SK-N-SH treated with all-trans-retinoic acid at 6 μM for 48 hours (cell line): ENCODE data around the gene PKIG.
A peak's percentile ranks its signal among the peaks of the same experiment; 100 is the strongest.

Source experiments
- ATAC-seq: fragments of 200-7000 bp; cut with Tn5 transposase; 3 replicates; pipeline ENCODE4 v1.9.1; 2020; ENCODE audit warnings: mild to moderate bottlenecking, moderate library complexity
- ARNTL ChIP-seq: fragments of 450-650 bp; formaldehyde crosslinking; IDR thresholded peaks from 2 replicates; pipeline ENCODE4 v1.5.0; 2020; ENCODE audit warnings: low read depth, mild to moderate bottlenecking, moderate library complexity, borderline replicate concordance
- BACH2 ChIP-seq: fragments of 250-450 bp; sonication (Bioruptor Pico); IDR thresholded peaks from 2 replicates; pipeline ENCODE4 v1.9.0; 2021; ENCODE audit warnings: mild to moderate bottlenecking, borderline replicate concordance
- ESRRG ChIP-seq: fragments of 250-450 bp; sonication (Bioruptor Pico); IDR thresholded peaks from 2 replicates; pipeline ENCODE4 v1.6.1; 2021; ENCODE audit warnings: mild to moderate bottlenecking
- GLIS3 ChIP-seq: fragments of 250-450 bp; sonication (Bioruptor Pico); IDR thresholded peaks from 2 replicates; pipeline ENCODE4 v1.5.0; 2020; ENCODE audit warnings: mild to moderate bottlenecking, moderate library complexity
- ISL1 ChIP-seq: fragments of 250-450 bp; sonication (Bioruptor Pico); IDR thresholded peaks from 2 replicates; pipeline ENCODE4 v2.1.2; 2022; ENCODE audit warnings: mild to moderate bottlenecking, moderate library complexity
- OSR1 ChIP-seq: fragments of 250-450 bp; sonication (Bioruptor Pico); IDR thresholded peaks from 2 replicates; pipeline ENCODE4 v1.8.0; 2022; ENCODE audit warnings: moderate library complexity, mild to moderate bottlenecking, inconsistent platforms
- PPARA ChIP-seq: fragments of 250-450 bp; sonication (Bioruptor Pico); IDR thresholded peaks from 2 replicates; pipeline ENCODE4 v1.5.0; 2020; ENCODE audit warnings: mild to moderate bottlenecking, borderline replicate concordance
- RARB ChIP-seq: fragments of 250-450 bp; sonication (Bioruptor Pico); IDR thresholded peaks from 2 replicates; pipeline ENCODE4 v1.8.0; 2021; ENCODE audit warnings: mild to moderate bottlenecking, moderate library complexity
- SNAI2 ChIP-seq: fragments of 250-450 bp; sonication (Bioruptor Pico); IDR thresholded peaks from 2 replicates; pipeline ENCODE4 v1.5.0; 2020; ENCODE audit warnings: mild to moderate bottlenecking, moderate library complexity
- TCF4 ChIP-seq: fragments of 250-450 bp; sonication (Bioruptor Pico); IDR thresholded peaks from 2 replicates; pipeline ENCODE4 v1.8.0; 2021; ENCODE audit warnings: mild to moderate bottlenecking, moderate library complexity, borderline replicate concordance
- TOX ChIP-seq: fragments of 250-450 bp; sonication (Bioruptor Pico); IDR thresholded peaks from 2 replicates; pipeline ENCODE4 v1.8.0; 2021; ENCODE audit warnings: mild to moderate bottlenecking, moderate library complexity, borderline replicate concordance
- ZC3H10 ChIP-seq: fragments of 250-450 bp; sonication (Bioruptor Pico); IDR thresholded peaks from 2 replicates; pipeline ENCODE4 v1.5.1; 2021; ENCODE audit warnings: mild to moderate bottlenecking, moderate library complexity
- ZFP3 ChIP-seq: fragments of 250-450 bp; sonication (Bioruptor Pico); IDR thresholded peaks from 2 replicates; pipeline ENCODE4 v1.5.0; 2020; ENCODE audit warnings: mild to moderate bottlenecking, moderate library complexity
- ZFP30 ChIP-seq: fragments of 450-650 bp; formaldehyde crosslinking; IDR thresholded peaks from 2 replicates; pipeline ENCODE4 v1.5.0; 2022; ENCODE audit warnings: mild to moderate bottlenecking, moderate library complexity
- ZNF565 ChIP-seq: fragments of 450-650 bp; formaldehyde crosslinking; conservative IDR thresholded peaks from 2 replicates; pipeline ENCODE4 v1.5.0; 2020; ENCODE audit warnings: low read depth, mild to moderate bottlenecking, moderate library complexity
- ZNF70 ChIP-seq: fragments of 450-650 bp; formaldehyde crosslinking; IDR thresholded peaks from 2 replicates; pipeline ENCODE4 v1.5.0; 2020; ENCODE audit warnings: mild to moderate bottlenecking, moderate library complexity
- ZNF8 ChIP-seq: fragments of 450-650 bp; formaldehyde crosslinking; IDR thresholded peaks from 2 replicates; pipeline ENCODE4 v1.5.0; 2020; ENCODE audit warnings: mild to moderate bottlenecking, moderate library complexity
- TF ChIP-seq, protein P1 (sequence below): fragments of 250-450 bp; sonication (Bioruptor Pico); IDR thresholded peaks from 2 replicates; pipeline ENCODE4 v1.5.1; 2021; ENCODE audit warnings: mild to moderate bottlenecking, moderate library complexity
- TF ChIP-seq, protein P2 (sequence below): fragments of 250-450 bp; sonication (Bioruptor Pico); IDR thresholded peaks from 2 replicates; pipeline ENCODE4 v1.8.0; 2021; ENCODE audit warnings: low read depth, mild to moderate bottlenecking, moderate library complexity, borderline replicate concordance
- TF ChIP-seq, protein P3 (sequence below): fragments of 250-450 bp; sonication (Bioruptor Pico); IDR thresholded peaks from 2 replicates; pipeline ENCODE4 v1.5.1; 2020; ENCODE audit warnings: low read depth, mild to moderate bottlenecking, moderate library complexity
- TF ChIP-seq, protein P4 (sequence below): fragments of 250-450 bp; sonication (Bioruptor Pico); IDR thresholded peaks from 2 replicates; pipeline ENCODE4 v1.8.0; 2020; ENCODE audit warnings: mild to moderate bottlenecking, moderate library complexity, borderline replicate concordance
- TF ChIP-seq, protein P5 (sequence below): fragments of 250-450 bp; sonication (Bioruptor Pico); IDR thresholded peaks from 2 replicates; pipeline ENCODE4 v1.5.0; 2020; ENCODE audit warnings: mild to moderate bottlenecking, moderate library complexity

Gene PKIG

DNA sequence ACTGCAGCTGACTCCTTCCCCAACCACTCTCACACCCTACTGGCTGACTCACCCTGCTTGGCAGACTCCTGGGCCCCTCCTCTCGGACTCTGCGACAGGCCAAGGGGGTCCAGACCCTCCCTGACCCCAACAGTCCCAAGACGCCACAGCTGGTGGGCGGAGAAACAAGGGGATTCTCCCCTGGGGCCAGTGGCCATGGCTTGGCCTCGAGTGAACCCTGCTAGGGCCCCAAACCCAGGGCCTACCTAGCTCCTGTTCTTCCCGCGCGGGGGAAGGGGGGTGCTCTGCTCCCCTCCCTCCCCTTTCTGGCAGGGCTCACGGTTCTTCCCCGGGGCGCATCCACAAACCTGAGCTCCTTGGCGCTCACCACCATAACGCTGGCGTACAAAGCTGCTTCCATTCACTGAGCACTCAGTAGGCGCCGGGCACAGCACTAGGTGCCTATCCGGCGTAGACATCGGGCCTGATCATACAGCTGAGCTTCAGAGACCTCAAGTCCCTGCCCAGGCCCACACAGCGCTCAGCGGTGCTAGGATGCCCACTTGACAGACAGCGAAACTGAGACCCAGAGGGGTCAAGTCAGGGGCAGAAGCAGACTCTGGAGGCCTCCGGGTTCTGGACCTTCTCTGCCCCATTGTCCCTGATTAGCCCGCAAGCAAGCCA, 68.5 kb downstream of the PKIG start:
- TF ChIP-seq ESRRG (CRISPR knock-in tag) (no peak), ISL1 (CRISPR knock-in tag) (no peak), ZFP30 (no peak; the same call in 1 of the 2 replicates), TOX (no peak), ARNTL (no peak), ZFP3 (CRISPR knock-in tag) (no peak), GLIS3 (CRISPR knock-in tag) (no peak), ZNF8 (CRISPR knock-in tag) (no peak), ZC3H10 (CRISPR knock-in tag) (no peak), PPARA (CRISPR knock-in tag) (no peak), TCF4 (CRISPR knock-in tag) (no peak), ZNF565 (CRISPR knock-in tag) (no peak), SNAI2 (CRISPR knock-in tag) (no peak), RARB (CRISPR knock-in tag) (no peak)
- TF ChIP-seq, protein P1, sequence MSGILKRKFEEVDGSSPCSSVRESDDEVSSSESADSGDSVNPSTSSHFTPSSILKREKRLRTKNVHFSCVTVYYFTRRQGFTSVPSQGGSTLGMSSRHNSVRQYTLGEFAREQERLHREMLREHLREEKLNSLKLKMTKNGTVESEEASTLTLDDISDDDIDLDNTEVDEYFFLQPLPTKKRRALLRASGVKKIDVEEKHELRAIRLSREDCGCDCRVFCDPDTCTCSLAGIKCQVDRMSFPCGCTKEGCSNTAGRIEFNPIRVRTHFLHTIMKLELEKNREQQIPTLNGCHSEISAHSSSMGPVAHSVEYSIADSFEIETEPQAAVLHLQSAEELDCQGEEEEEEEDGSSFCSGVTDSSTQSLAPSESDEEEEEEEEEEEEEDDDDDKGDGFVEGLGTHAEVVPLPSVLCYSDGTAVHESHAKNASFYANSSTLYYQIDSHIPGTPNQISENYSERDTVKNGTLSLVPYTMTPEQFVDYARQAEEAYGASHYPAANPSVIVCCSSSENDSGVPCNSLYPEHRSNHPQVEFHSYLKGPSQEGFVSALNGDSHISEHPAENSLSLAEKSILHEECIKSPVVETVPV = no peak
- TF ChIP-seq, protein P2, sequence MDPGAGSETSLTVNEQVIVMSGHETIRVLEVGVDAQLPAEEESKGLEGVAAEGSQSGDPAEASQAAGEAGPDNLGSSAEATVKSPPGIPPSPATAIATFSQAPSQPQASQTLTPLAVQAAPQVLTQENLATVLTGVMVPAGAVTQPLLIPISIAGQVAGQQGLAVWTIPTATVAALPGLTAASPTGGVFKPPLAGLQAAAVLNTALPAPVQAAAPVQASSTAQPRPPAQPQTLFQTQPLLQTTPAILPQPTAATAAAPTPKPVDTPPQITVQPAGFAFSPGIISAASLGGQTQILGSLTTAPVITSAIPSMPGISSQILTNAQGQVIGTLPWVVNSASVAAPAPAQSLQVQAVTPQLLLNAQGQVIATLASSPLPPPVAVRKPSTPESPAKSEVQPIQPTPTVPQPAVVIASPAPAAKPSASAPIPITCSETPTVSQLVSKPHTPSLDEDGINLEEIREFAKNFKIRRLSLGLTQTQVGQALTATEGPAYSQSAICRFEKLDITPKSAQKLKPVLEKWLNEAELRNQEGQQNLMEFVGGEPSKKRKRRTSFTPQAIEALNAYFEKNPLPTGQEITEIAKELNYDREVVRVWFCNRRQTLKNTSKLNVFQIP = no peak
- TF ChIP-seq, protein P3, sequence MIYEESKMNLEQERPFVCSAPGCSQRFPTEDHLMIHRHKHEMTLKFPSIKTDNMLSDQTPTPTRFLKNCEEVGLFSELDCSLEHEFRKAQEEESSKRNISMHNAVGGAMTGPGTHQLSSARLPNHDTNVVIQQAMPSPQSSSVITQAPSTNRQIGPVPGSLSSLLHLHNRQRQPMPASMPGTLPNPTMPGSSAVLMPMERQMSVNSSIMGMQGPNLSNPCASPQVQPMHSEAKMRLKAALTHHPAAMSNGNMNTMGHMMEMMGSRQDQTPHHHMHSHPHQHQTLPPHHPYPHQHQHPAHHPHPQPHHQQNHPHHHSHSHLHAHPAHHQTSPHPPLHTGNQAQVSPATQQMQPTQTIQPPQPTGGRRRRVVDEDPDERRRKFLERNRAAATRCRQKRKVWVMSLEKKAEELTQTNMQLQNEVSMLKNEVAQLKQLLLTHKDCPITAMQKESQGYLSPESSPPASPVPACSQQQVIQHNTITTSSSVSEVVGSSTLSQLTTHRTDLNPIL (CRISPR knock-in tag) = no peak
- TF ChIP-seq, protein P4, sequence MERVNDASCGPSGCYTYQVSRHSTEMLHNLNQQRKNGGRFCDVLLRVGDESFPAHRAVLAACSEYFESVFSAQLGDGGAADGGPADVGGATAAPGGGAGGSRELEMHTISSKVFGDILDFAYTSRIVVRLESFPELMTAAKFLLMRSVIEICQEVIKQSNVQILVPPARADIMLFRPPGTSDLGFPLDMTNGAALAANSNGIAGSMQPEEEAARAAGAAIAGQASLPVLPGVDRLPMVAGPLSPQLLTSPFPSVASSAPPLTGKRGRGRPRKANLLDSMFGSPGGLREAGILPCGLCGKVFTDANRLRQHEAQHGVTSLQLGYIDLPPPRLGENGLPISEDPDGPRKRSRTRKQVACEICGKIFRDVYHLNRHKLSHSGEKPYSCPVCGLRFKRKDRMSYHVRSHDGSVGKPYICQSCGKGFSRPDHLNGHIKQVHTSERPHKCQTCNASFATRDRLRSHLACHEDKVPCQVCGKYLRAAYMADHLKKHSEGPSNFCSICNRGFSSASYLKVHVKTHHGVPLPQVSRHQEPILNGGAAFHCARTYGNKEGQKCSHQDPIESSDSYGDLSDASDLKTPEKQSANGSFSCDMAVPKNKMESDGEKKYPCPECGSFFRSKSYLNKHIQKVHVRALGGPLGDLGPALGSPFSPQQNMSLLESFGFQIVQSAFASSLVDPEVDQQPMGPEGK (CRISPR knock-in tag) = no peak
- no peak for ATAC-seq

DNA sequence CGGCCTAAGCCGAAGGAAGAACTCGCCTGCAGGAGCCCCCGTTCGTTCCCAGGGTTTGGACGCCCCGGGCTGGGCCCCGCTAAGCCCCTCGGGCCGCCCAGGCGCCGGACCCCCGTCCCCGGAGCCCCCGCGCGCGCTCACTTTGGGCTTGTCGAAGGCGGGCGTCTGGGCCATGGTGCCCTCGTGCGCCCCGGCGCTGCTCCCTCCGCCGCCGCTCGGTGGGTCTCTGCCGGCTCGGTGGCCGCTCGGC, 69.0 kb downstream of the PKIG start:
- no peak for ATAC-seq
- TF ChIP-seq BACH2 (no peak), OSR1 (no peak), ZC3H10 (CRISPR knock-in tag) (no peak), ZFP3 (CRISPR knock-in tag) (no peak), PPARA (CRISPR knock-in tag) (no peak), RARB (CRISPR knock-in tag) (no peak)
- TF ChIP-seq, protein P5, sequence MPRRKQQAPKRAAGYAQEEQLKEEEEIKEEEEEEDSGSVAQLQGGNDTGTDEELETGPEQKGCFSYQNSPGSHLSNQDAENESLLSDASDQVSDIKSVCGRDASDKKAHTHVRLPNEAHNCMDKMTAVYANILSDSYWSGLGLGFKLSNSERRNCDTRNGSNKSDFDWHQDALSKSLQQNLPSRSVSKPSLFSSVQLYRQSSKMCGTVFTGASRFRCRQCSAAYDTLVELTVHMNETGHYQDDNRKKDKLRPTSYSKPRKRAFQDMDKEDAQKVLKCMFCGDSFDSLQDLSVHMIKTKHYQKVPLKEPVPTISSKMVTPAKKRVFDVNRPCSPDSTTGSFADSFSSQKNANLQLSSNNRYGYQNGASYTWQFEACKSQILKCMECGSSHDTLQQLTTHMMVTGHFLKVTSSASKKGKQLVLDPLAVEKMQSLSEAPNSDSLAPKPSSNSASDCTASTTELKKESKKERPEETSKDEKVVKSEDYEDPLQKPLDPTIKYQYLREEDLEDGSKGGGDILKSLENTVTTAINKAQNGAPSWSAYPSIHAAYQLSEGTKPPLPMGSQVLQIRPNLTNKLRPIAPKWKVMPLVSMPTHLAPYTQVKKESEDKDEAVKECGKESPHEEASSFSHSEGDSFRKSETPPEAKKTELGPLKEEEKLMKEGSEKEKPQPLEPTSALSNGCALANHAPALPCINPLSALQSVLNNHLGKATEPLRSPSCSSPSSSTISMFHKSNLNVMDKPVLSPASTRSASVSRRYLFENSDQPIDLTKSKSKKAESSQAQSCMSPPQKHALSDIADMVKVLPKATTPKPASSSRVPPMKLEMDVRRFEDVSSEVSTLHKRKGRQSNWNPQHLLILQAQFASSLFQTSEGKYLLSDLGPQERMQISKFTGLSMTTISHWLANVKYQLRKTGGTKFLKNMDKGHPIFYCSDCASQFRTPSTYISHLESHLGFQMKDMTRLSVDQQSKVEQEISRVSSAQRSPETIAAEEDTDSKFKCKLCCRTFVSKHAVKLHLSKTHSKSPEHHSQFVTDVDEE = no peak

DNA sequence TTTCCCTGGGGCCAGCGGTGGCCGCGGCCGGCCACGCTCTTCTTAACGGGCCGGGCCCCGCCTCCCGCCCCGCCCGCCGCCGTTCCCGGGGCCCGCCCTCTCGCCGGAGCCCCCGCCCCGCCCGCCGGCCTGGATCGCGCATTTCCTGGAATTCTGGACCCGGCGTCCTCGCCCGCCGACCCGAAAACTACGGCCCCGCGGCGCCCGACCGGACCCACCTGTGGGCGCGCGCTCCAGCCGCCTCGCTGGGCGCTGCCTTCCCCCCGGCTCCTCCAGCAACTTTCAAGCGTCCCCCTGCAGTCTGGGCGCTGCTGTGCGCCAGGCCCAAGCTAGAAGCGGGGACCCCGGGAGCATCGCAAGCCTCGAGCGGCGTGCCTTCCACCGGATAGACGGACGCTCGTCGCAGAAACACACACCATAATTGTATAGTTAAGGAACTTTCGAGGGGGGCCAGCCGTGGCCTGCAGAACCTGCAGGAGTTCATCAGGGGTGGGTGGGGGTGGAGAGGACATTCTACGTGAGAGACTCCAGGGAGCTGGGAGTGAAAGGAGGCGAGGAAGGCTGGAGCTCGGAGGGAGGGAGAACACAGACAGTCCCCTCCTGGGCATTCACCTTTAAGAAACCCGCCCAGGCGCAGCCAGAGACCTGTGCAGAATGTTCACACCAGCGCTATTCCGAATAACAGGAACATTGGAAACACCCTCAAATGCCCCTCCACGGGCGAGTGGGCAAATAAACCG, 69.5 kb downstream of the PKIG start, which contains the start of gene ADA:
ADA (minus strand) TSS at position 16 of the 740 bp plus-strand sequence. CDS start 92 bp downstream, outside the sequence.
- peak; percentile 86 for ATAC-seq
- peak; percentile 99 for TF ChIP-seq ZNF70 (CRISPR knock-in tag)
- TF ChIP-seq SNAI2 (CRISPR knock-in tag) = no peak
